ENCODE results near the gene ANKMY1. TPM values are rescaled to one million over a fixed set of nuclear protein-coding genes. Genes with fewer than 3 reads are reported as not detected.
"Not testable (repeated sequence)": the region's sequence is repeated elsewhere in the genome, so short reads cannot be mapped to it uniquely, and the experiment has no call there.

The ANKMY1 gene
- total RNA-seq, 2 experiments from 2014 or later, result 13.3 to 15.9 TPM

GRCh38 chr2:240538031-240538780 is 19.6 kb downstream of the ANKMY1 start:
- H3K27ac Mint-ChIP-seq, result no peak overlapping the region
- DNase-seq, result no peak
- H3K27me3 Mint-ChIP-seq, result no peaks in the 10 kb centered on the region
- no peak overlapping the region for H3K4me3 Mint-ChIP-seq
- peaks cover 59% of the 10 kb centered on the region for H3K36me3 Mint-ChIP-seq
- peaks cover 4% of the 10 kb centered on the region for H3K9me3 Mint-ChIP-seq
- H3K4me1 Mint-ChIP-seq, result peaks cover 2% of the 10 kb centered on the region

GRCh38 chr2:240532031-240532775 is 25.6 kb downstream of the ANKMY1 start:
- Mint-ChIP-seq H3K4me3 (no peak overlapping the region), H3K27me3 (no peaks in the 10 kb centered on the region), H3K27ac (no peak overlapping the region), H3K36me3 (peaks cover 81% of the 10 kb centered on the region), H3K9me3 (peaks cover 28% of the 10 kb centered on the region), H3K4me1 (no peaks in the 10 kb centered on the region)
- no peak for DNase-seq

GRCh38 chr2:240531038-240531437 is 26.8 kb downstream of the ANKMY1 start:
- Mint-ChIP-seq H3K9me3 (peaks cover 32% of the 10 kb centered on the region), H3K4me3 (no peak overlapping the region), H3K4me1 (no peaks in the 10 kb centered on the region), H3K27ac (no peak overlapping the region), H3K27me3 (no peaks in the 10 kb centered on the region), H3K36me3 (peaks cover 86% of the 10 kb centered on the region)
- no peak for DNase-seq

GRCh38 chr2:240530181-240530580 is 27.6 kb downstream of the ANKMY1 start:
- no peak overlapping the region for H3K4me3 Mint-ChIP-seq
- H3K36me3 Mint-ChIP-seq, result peaks cover 87% of the 10 kb centered on the region
- no peak for DNase-seq
- H3K27me3 Mint-ChIP-seq, result no peaks in the 10 kb centered on the region
- no peaks in the 10 kb centered on the region for H3K4me1 Mint-ChIP-seq
- H3K9me3 Mint-ChIP-seq, result peaks cover 38% of the 10 kb centered on the region
- no peak overlapping the region for H3K27ac Mint-ChIP-seq

GRCh38 chr2:240529344-240529999 is 28.3 kb downstream of the ANKMY1 start:
- Mint-ChIP-seq H3K9me3 (peaks cover 44% of the 10 kb centered on the region), H3K4me1 (no peaks in the 10 kb centered on the region), H3K36me3 (peaks cover 86% of the 10 kb centered on the region), H3K27ac (peak overlapping the region; percentile 10), H3K27me3 (no peaks in the 10 kb centered on the region), H3K4me3 (no peak overlapping the region)
- DNase-seq, result no peak

GRCh38 chr2:240528406-240529040 is 29.3 kb downstream of the ANKMY1 start:
- Mint-ChIP-seq H3K27ac (no peak overlapping the region), H3K4me3 (no peak overlapping the region), H3K27me3 (no peaks in the 10 kb centered on the region), H3K9me3 (peaks cover 46% of the 10 kb centered on the region), H3K36me3 (peaks cover 86% of the 10 kb centered on the region), H3K4me1 (no peaks in the 10 kb centered on the region)
- DNase-seq, result no peak

GRCh38 chr2:240527153-240527750 is 30.5 kb downstream of the ANKMY1 start:
- peaks cover 40% of the 10 kb centered on the region for H3K9me3 Mint-ChIP-seq
- no peak for DNase-seq
- H3K27me3 Mint-ChIP-seq, result no peaks in the 10 kb centered on the region
- H3K27ac Mint-ChIP-seq, result no peak overlapping the region
- H3K36me3 Mint-ChIP-seq, result peaks cover 89% of the 10 kb centered on the region
- no peaks in the 10 kb centered on the region for H3K4me1 Mint-ChIP-seq
- H3K4me3 Mint-ChIP-seq, result no peak overlapping the region

- Mint-ChIP-seq H3K4me1 (no peaks in the 10 kb centered on the region), H3K4me3 (no peak overlapping the region), H3K27me3 (no peaks in the 10 kb centered on the region), H3K27ac (no peak overlapping the region), H3K36me3 (peaks cover 89% of the 10 kb centered on the region), H3K9me3 (peaks cover 33% of the 10 kb centered on the region)
- DNase-seq, result no peak
These were observed 31.3 kb downstream of the ANKMY1 start for GRCh38 chr2:240526521-240526920.

- H3K27me3 Mint-ChIP-seq, result no peaks in the 10 kb centered on the region
- peaks cover 27% of the 10 kb centered on the region for H3K9me3 Mint-ChIP-seq
- peaks cover under 1% of the 10 kb centered on the region for H3K4me1 Mint-ChIP-seq
- no peak overlapping the region for H3K27ac Mint-ChIP-seq
- peaks cover 84% of the 10 kb centered on the region for H3K36me3 Mint-ChIP-seq
- DNase-seq, result no peak
- no peak overlapping the region for H3K4me3 Mint-ChIP-seq
These were observed 32.0 kb downstream of the ANKMY1 start for GRCh38 chr2:240525802-240526201.

GRCh38 chr2:240524963-240525718 is 32.6 kb downstream of the ANKMY1 start:
- H3K4me1 Mint-ChIP-seq, result peaks cover 3% of the 10 kb centered on the region

GRCh38 chr2:240523451-240524281 is 34.1 kb downstream of the ANKMY1 start:
- H3K27me3 Mint-ChIP-seq, result no peaks in the 10 kb centered on the region
- H3K4me1 Mint-ChIP-seq, result peaks cover 3% of the 10 kb centered on the region
- no peak for DNase-seq
- H3K36me3 Mint-ChIP-seq, result peaks cover 68% of the 10 kb centered on the region
- peaks cover 25% of the 10 kb centered on the region for H3K9me3 Mint-ChIP-seq
- H3K4me3 Mint-ChIP-seq, result no peak overlapping the region
- no peak overlapping the region for H3K27ac Mint-ChIP-seq

More at GRCh38 chr2:240524963-240525718, 32.6 kb downstream of the ANKMY1 start:
- Mint-ChIP-seq H3K27ac (peak overlapping the region; percentile 27), H3K36me3 (peaks cover 82% of the 10 kb centered on the region), H3K4me3 (no peak overlapping the region), H3K27me3 (no peaks in the 10 kb centered on the region), H3K9me3 (peaks cover 27% of the 10 kb centered on the region)
- DNase-seq, result no peak

GRCh38 chr2:240522406-240522805 is 35.4 kb downstream of the ANKMY1 start:
- DNase-seq, result no peak

GRCh38 chr2:240521885-240522284 is 35.9 kb downstream of the ANKMY1 start:
- not testable (repeated sequence) for H3K27me3 Mint-ChIP-seq, H3K4me1 Mint-ChIP-seq, H3K27ac Mint-ChIP-seq, H3K4me3 Mint-ChIP-seq
- Mint-ChIP-seq H3K9me3 (peaks cover 21% of the 10 kb centered on the region), H3K36me3 (peaks cover 54% of the 10 kb centered on the region)
- DNase-seq, result peak; percentile 16

More at GRCh38 chr2:240522406-240522805, 35.4 kb downstream of the ANKMY1 start:
- Mint-ChIP-seq H3K4me3 (no peak overlapping the region), H3K4me1 (peaks cover 3% of the 10 kb centered on the region), H3K36me3 (peaks cover 59% of the 10 kb centered on the region), H3K27ac (no peak overlapping the region), H3K9me3 (peaks cover 25% of the 10 kb centered on the region), H3K27me3 (no peaks in the 10 kb centered on the region)

All from activated naive CD8-positive, alpha-beta T cell treated with anti-CD3 and anti-CD28 coated beads for 36 hours (primary cell).